HepG2 (cell line): ENCODE measurements around the gene SYS1. TPM values are rescaled to one million over a fixed set of nuclear protein-coding genes. Genes with fewer than 3 reads are reported as not detected.

Experiments used
- ELF1 ChIP-seq: sonication (generic); formaldehyde crosslinking; IDR thresholded peaks from 2 replicates; pipeline ENCODE4 v1.4.0; 2020; ENCODE audit warnings: missing genetic modification reagents
- FOXA3 ChIP-seq: IDR thresholded peaks from 2 replicates; pipeline ENCODE4 v1.6.1; 2016; ENCODE audit warnings: missing genetic modification reagents, missing compliant biosample characterization
- HNF4A ChIP-seq: sonication (generic); formaldehyde crosslinking; IDR thresholded peaks from 2 replicates; pipeline ENCODE4 v1.4.0; 2020; ENCODE audit warnings: missing genetic modification reagents
- MXD4 ChIP-seq: IDR thresholded peaks from 2 replicates; pipeline ENCODE4 v1.6.1; 2016; ENCODE audit warnings: mild to moderate bottlenecking, missing biosample characterization, missing genetic modification reagents
- NFYC ChIP-seq: IDR thresholded peaks from 2 replicates; pipeline ENCODE4 v1.6.1; 2016; ENCODE audit warnings: missing genetic modification reagents, missing compliant biosample characterization
- PAXIP1 ChIP-seq: sonication (generic); formaldehyde crosslinking; conservative IDR thresholded peaks from 2 replicates; pipeline ENCODE4 v1.4.0; 2020; ENCODE audit warnings: mild to moderate bottlenecking, missing genetic modification reagents, moderate library complexity
- SMC3 ChIP-seq: IDR thresholded peaks from 2 replicates; pipeline ENCODE4 v1.6.1; 2011; ENCODE audit warnings: low read length, improper control_type of control experiment
- SNRNP70 ChIP-seq: fragments of 200-400 bp; formaldehyde crosslinking; IDR thresholded peaks from 2 replicates; pipeline ENCODE4 v1.6.1; 2017; ENCODE audit warnings: mild to moderate bottlenecking, low read depth, low read length, moderate library complexity
- ZNF468 ChIP-seq: sonication (generic); formaldehyde crosslinking; IDR thresholded peaks from 2 replicates; pipeline ENCODE4 v1.8.0; 2022; ENCODE audit warnings: mild to moderate bottlenecking, moderate library complexity, missing genetic modification reagents
- ZNF563 ChIP-seq: sonication (generic); formaldehyde crosslinking; IDR thresholded peaks from 2 replicates; pipeline ENCODE4 v1.8.0; 2022; ENCODE audit warnings: mild to moderate bottlenecking, moderate library complexity, missing genetic modification reagents
- ZNF83 ChIP-seq: sonication (generic); formaldehyde crosslinking; IDR thresholded peaks from 2 replicates; pipeline ENCODE4 v1.4.0; 2020; ENCODE audit warnings: missing genetic modification reagents, mild to moderate bottlenecking, borderline replicate concordance
- polyA plus RNA-seq, 8 experiments: library from polyadenylated mRNA; depleted of rRNA in 3 of 8; stranded (reverse) in 7 of 8; unstranded in 1 of 8; fragments of >200 nt; fragmentation: Illumina TruSeq in 4 of 8; extraction: Trizol in 4 of 8; gene quantifications; 2 replicates each; pipeline versions ENCODE4 v1.2.1 to v1.2.3, GENCODE V29; 2011 to 2016; ENCODE audit warnings: low read depth in 4 of 8, missing spikeins in 1 of 8, mixed read lengths in 1 of 8; ENCODE audit not compliant: insufficient read depth in 1 of 8
- total RNA-seq, 5 experiments: library from RNA; depleted of rRNA; stranded (reverse); fragments of >200 nt; fragmentation: Illumina TruSeq; extraction: Trizol; gene quantifications; 2 replicates each; pipeline ENCODE4 v1.2.3, GENCODE V29; 2016; ENCODE audit warnings: low read depth in 1 of 5
- TF ChIP-seq, protein P1 (sequence below): sonication (generic); formaldehyde crosslinking; IDR thresholded peaks from 2 replicates; pipeline ENCODE4 v1.4.0; 2020; ENCODE audit warnings: missing genetic modification reagents, borderline replicate concordance
- TF ChIP-seq, protein P2 (sequence below): sonication (generic); formaldehyde crosslinking; IDR thresholded peaks from 2 replicates; pipeline ENCODE4 v1.4.0; 2020; ENCODE audit warnings: missing genetic modification reagents
- TF ChIP-seq, protein P3 (sequence below): sonication (generic); formaldehyde crosslinking; IDR thresholded peaks from 2 replicates; pipeline ENCODE4 v1.8.0; 2022; ENCODE audit warnings: mild to moderate bottlenecking, missing genetic modification reagents, borderline replicate concordance

Gene SYS1
- total and polyA plus RNA-seq, 2 of the 13 experiments (the other 11 are each of a cell fraction or from before 2014, with no cell fraction given), result 38.3 to 65.6 TPM

- TF ChIP-seq, protein P1, sequence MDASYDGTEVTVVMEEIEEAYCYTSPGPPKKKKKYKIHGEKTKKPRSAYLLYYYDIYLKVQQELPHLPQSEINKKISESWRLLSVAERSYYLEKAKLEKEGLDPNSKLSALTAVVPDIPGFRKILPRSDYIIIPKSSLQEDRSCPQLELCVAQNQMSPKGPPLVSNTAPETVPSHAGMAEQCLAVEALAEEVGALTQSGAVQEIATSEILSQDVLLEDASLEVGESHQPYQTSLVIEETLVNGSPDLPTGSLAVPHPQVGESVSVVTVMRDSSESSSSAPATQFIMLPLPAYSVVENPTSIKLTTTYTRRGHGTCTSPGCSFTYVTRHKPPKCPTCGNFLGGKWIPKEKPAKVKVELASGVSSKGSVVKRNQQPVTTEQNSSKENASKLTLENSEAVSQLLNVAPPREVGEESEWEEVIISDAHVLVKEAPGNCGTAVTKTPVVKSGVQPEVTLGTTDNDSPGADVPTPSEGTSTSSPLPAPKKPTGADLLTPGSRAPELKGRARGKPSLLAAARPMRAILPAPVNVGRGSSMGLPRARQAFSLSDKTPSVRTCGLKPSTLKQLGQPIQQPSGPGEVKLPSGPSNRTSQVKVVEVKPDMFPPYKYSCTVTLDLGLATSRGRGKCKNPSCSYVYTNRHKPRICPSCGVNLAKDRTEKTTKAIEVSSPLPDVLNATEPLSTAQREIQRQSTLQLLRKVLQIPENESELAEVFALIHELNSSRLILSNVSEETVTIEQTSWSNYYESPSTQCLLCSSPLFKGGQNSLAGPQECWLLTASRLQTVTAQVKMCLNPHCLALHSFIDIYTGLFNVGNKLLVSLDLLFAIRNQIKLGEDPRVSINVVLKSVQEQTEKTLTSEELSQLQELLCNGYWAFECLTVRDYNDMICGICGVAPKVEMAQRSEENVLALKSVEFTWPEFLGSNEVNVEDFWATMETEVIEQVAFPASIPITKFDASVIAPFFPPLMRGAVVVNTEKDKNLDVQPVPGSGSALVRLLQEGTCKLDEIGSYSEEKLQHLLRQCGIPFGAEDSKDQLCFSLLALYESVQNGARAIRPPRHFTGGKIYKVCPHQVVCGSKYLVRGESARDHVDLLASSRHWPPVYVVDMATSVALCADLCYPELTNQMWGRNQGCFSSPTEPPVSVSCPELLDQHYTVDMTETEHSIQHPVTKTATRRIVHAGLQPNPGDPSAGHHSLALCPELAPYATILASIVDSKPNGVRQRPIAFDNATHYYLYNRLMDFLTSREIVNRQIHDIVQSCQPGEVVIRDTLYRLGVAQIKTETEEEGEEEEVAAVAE (CRISPR knock-in tag), result peak; percentile 44; the same call in 1 of the 2 replicates
- TF ChIP-seq ZNF563 (CRISPR knock-in tag), result 0 out of 2 replicates have a peak, but pooled peaks have one; percentile 19
- 0 out of 2 replicates have a peak, but pooled peaks have one; percentile 19 for TF ChIP-seq PAXIP1 (CRISPR knock-in tag)
- peak; percentile 8; the same call in 1 of the 2 replicates for TF ChIP-seq HNF4A (CRISPR knock-in tag)
- 0 out of 2 replicates have a peak, but pooled peaks have one; percentile 10 for TF ChIP-seq NFYC (CRISPR knock-in tag)
- no peak for TF ChIP-seq SNRNP70
- TF ChIP-seq MXD4 (CRISPR knock-in tag), result peak; percentile 57; the same call in 1 of the 2 replicates
- no peak for TF ChIP-seq ZNF83
- peak; percentile 40; the same call in 1 of the 2 replicates for TF ChIP-seq FOXA3 (CRISPR knock-in tag)
- no peak for TF ChIP-seq ZNF468 (CRISPR knock-in tag)
- TF ChIP-seq SMC3, result peak; percentile 91
- TF ChIP-seq ELF1 (CRISPR knock-in tag), result peak; percentile 41; the same call in 1 of the 2 replicates
- TF ChIP-seq, protein P2, sequence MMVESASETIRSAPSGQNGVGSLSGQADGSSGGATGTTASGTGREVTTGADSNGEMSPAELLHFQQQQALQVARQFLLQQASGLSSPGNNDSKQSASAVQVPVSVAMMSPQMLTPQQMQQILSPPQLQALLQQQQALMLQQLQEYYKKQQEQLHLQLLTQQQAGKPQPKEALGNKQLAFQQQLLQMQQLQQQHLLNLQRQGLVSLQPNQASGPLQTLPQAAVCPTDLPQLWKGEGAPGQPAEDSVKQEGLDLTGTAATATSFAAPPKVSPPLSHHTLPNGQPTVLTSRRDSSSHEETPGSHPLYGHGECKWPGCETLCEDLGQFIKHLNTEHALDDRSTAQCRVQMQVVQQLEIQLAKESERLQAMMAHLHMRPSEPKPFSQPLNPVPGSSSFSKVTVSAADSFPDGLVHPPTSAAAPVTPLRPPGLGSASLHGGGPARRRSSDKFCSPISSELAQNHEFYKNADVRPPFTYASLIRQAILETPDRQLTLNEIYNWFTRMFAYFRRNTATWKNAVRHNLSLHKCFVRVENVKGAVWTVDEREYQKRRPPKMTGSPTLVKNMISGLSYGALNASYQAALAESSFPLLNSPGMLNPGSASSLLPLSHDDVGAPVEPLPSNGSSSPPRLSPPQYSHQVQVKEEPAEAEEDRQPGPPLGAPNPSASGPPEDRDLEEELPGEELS (CRISPR knock-in tag), result peak; percentile 37; the same call in 1 of the 2 replicates
- TF ChIP-seq, protein P3, sequence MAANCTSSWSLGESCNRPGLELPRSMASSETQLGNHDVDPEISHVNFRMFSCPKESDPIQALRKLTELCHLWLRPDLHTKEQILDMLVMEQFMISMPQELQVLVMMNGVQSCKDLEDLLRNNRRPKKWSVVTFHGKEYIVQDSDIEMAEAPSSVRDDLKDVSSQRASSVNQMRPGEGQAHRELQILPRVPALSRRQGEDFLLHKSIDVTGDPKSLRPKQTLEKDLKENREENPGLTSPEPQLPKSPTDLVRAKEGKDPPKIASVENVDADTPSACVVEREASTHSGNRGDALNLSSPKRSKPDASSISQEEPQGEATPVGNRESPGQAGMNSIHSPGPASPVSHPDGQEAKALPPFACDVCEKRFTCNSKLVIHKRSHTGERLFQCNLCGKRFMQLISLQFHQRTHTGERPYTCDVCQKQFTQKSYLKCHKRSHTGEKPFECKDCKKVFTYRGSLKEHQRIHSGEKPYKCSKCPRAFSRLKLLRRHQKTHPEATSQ (CRISPR knock-in tag), result no peak
Observed at GRCh38 chr20:45373353-45374100, 10.6 kb downstream of the SYS1 start (continued).
